ENCODE results near the gene CORO2B. TPM values are rescaled to one million over a fixed set of nuclear protein-coding genes. Genes with fewer than 3 reads are reported as not detected.
"Not testable (repeated sequence)": the region's sequence is repeated elsewhere in the genome, so short reads cannot be mapped to it uniquely, and the experiment has no call there.

CORO2B gene
- total RNA-seq, 2 donors from 2014 or later: 8.5 to 8.9 TPM

DNA sequence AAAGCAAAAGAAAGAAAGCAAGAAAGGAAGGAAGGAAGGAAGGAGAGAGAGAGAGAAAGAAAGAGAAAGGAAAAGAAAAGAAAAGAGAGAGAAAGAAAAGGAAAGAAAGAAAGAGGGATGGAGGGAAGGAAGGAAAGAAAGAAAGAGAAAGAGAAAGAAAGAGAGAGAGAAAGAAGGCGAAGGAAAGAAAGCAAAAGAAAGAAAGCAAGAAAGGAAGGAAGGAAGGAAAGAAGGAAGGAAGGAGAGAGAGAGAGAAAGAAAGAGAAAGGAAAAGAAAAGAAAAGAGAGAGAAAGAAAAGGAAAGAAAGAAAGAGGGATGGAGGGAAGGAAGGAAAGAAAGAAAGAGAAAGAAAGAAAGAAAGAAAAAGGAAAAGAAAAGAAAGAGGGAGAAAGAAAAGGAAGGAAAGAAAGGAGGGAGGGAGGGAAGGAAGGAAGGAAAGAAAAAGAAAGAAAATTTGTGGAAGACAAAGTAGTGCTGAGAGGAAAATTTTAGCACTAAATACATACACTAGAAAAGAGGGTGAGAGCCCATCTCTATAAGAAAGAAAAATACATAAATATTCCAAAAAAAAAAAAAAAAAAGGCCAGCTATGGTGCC lies 181.3 kb downstream of the CORO2B start:
- intact Hi-C loops (cut with DNase I); DNase-seq; ATAC-seq: not testable (repeated sequence)

DNA sequence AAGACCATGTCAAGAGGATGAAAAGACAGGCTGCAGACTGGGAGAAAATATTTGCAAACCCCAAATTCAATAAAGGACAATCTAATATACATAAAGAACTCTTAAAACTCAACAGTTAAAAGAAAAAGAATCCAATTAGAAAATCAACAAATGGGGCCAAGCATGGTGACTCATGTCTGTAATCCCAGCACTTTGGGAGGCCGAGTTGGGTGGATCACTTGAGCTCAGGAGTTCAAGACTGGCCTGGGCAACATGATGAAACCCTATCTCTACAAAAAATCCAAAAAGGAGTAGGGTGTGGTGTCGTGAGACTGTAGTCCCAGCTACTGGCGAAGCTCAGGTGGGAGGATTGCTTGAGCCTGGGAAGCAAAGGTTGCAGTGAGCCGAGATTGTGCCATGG lies 184.3 kb downstream of the CORO2B start:
- ATAC-seq (no peak), DNase-seq (no peak)
- intact Hi-C loops (cut with DNase I): no loop called here

DNA sequence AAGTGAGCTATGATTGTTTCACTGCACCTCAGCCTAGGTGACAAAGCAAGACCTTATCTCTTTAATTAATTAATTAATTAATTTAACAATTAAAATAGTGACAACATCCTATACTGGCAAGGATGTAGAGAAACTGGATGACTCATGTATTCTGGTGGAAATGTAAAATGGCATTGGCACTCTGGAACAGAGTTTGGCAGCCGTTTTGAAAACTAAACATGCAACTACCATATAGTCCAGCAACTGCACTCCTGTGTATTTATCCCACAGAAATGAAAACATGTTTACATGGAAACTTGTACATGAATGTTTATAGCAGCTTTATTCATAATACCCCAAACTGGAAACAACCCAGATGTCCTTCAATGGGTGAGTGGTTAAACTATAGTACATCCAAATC lies 185.3 kb downstream of the CORO2B start:
- intact Hi-C loops (cut with DNase I): no loop called here
- no peak for ATAC-seq
- DNase-seq: no peak

- intact Hi-C loops (cut with DNase I): no loop called here
- no peak for ATAC-seq
- DNase-seq: no peak
Measured at GRCh38 chr15:68765602-68766368, 187.0 kb downstream of the CORO2B start.

GRCh38 chr15:68767833-68768232 lies 189.0 kb downstream of the CORO2B start:
- no peak for DNase-seq
- ATAC-seq: no peak

GRCh38 chr15:68768321-68768720 lies 189.5 kb downstream of the CORO2B start:
- intact Hi-C loops (cut with DNase I): no loop called here
- DNase-seq (no peak), ATAC-seq (no peak)

More at GRCh38 chr15:68767833-68768232, 189.0 kb downstream of the CORO2B start:
- intact Hi-C loops (cut with DNase I): no loop called here

- no peak for DNase-seq
- no peak for ATAC-seq
- intact Hi-C loops (cut with DNase I): no loop called here
Measured at GRCh38 chr15:68769702-68770101, 190.9 kb downstream of the CORO2B start.

GRCh38 chr15:68770216-68770615 lies 191.4 kb downstream of the CORO2B start:
- intact Hi-C loops (cut with DNase I): no loop called here
- ATAC-seq (no peak), DNase-seq (no peak)

- DNase-seq (no peak), ATAC-seq (no peak)
- intact Hi-C loops (cut with DNase I): no loop called here
Measured at GRCh38 chr15:68773036-68773435, 194.2 kb downstream of the CORO2B start.

- DNase-seq (no peak), ATAC-seq (no peak)
- intact Hi-C loops (cut with DNase I): no loop called here
Measured at GRCh38 chr15:68774120-68774519, 195.3 kb downstream of the CORO2B start.

GRCh38 chr15:68774521-68775235 lies 195.9 kb downstream of the CORO2B start:
- peak; percentile 19 to 32 for ATAC-seq
- intact Hi-C loops (cut with DNase I): no loop called here
- peak; percentile 53 for DNase-seq

DNA sequence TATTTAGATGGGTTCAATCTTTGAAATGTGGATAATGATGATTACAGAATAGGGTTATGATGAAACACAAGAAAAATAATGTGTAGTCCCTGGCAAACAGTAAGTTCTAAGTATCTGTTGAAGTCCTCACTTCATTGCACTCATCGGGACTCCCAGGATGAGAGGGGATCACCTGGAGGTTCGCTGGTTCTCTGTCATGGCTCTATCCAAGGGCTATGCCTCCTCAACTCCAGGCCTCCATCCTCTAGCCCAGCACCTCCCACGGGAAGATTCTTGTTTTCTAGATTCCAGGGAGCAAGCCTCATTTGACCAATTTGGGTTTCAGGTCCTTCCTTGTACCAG lies 196.4 kb downstream of the CORO2B start:
- intact Hi-C loops (cut with DNase I): no loop called here
- ATAC-seq (peak in 1 of 2 donors; percentile 2), DNase-seq (no peak)

DNA sequence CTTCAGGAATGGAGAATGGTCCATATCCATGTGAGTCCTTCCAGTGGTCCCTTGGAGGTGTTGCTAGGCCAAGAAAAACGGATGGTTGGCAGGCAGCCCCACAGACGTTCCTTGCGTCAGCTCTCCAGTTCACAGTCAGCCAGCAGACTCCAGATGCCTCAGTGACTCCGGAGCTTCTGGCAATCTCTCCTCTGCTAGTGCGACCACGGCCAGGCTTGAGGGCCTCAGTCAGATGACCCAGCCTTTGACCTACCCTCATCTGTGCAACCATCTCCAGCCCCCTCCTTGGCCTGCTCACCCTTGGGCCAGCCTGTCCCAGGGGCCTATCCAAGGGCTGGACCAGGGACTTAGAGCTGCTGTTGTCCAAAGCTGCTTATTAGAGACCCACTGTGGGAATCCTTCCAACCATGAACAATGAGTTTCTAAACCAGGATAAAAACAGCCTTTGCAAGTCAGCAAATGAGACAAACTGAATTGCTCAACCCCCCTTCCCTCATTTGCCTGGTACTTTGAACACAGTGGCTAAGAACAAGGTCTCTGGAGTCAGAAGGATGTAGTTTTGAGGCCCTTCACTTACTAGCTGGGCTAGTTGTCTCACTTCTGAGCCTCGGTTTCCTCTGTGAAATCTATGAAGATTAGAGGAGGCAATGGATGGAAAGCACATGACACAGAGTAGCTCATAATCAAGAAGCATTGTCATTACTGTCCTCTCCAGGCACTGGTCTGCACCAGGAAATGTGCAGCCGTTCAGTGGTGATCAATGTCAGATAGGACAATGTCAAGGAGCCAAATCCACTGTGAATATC lies 197.1 kb downstream of the CORO2B start:
- intact Hi-C loops (cut with DNase I): no loop called here
- DNase-seq (peak; percentile 84), ATAC-seq (peak; percentile 89 to 92)

- peak in 1 of 2 donors; percentile 1 for ATAC-seq
- intact Hi-C loops (cut with DNase I): no loop called here
- no peak for DNase-seq
Measured at GRCh38 chr15:68776477-68777270, 197.9 kb downstream of the CORO2B start.

Other genes starting within 250 kb of the CORO2B start
- 10 to 100 TPM; 22.4 to 23.8 TPM for gene ITGA11, start 146.8 kb upstream of the CORO2B start, total RNA-seq
- gene ANP32A, start 241.9 kb downstream of the CORO2B start, total RNA-seq: 100 to 1,000 TPM; 106 to 118 TPM